Bronchus fibroblast of lung (primary cell): Measurements from ENCODE around the gene SLC17A6. TPM values are rescaled to one million over a fixed set of nuclear protein-coding genes. Genes with fewer than 3 reads are reported as not detected.

ENCODE experiments used
- total RNA-seq: library from RNA; depleted of rRNA; stranded (reverse); fragments of >200 nt; gene quantifications from 2 replicates; pipeline ENCODE4 v1.2.3, GENCODE V29; 2015

SLC17A6 gene
- total RNA-seq, result not detected in 2 replicates

DNA sequence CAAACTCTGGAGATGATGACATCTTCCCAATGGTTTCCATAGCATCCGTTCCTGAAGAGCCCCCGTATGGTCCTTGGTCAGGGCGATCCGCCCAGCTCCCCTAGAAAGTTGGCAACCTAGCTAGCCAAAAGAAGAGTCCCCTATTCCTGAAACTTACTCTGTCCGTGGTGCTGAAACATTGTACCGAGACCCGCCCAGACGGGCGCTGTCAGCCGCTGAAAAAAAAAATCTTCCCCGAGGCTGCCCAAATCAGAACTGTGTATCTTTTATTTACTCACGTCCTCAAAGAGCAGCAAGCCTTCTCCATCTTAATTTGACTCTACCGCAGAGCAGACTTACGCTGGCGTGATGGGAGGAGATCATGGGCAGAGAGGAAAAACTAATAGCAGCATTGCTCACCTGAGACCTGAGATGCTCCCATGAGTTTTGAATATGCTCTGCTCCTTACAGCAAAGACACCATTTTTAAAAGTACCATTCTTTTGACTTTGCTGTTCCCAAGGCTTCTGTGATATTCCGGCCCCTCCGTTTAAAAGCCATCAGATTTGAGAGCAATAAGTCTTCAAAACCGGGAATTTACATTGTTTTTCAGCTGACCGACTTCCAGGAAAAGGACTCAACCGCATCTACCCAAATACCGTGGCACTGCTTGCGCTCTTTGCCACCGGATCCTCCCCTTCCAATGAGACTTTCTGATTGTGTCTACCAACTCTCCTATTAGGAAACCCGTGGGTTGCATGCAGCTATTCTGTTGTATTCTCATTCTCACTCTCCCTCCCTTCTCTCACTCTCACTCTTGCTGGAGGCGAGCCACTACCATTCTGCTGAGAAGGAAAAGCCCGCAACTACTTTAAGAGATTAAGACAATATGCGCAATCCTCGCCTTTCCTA lies at the start of gene SLC17A6:
Gene SLC17A6, plus strand, starts transcription at position 786 of the 890 bp plus-strand sequence. CDS start 153 bp downstream, outside the sequence.

Other genes with a start within 250 kb of the SLC17A6 start
- under 0.01 TPM in 1 of 2 replicates, not detected in the other for gene ANO5, start 145.3 kb upstream of the SLC17A6 start, total RNA-seq